GM12878 (cell line): Measurements from ENCODE around the gene TRIM43B. TPM values are rescaled to one million over a fixed set of nuclear protein-coding genes. Genes with fewer than 3 reads are reported as not detected.

Source experiments
- ATAC-seq: fragments of 200-7000 bp; cut with Tn5 transposase; 3 replicates; pipeline ENCODE4 v1.9.1; 2020; ENCODE audit warnings: mild to moderate bottlenecking, moderate library complexity
- BruUV-seq: library from RNA; stranded (reverse); fragments of 400-500 nt; replicated peaks from 2 replicates; lab custom pipeline; 2021; lab: Mats Ljungman, UMichigan
- CTCF ChIA-PET: fragments of 300-600 bp; sonication (Branson Sonifier 250); formaldehyde crosslinking; extraction: SDS; loops from one replicate; lab custom pipeline; 2021; ENCODE audit warnings: inconsistent platforms; lab: Yijun Ruan, JAX
- POLR2A ChIA-PET: fragments of 350-600 bp; formaldehyde crosslinking; extraction: SDS; loops from one replicate; lab custom pipeline; 2021; ENCODE audit warnings: inconsistent platforms; lab: Charles Lee
- RAD21 ChIA-PET: fragments of 300-600 bp; sonication (Branson Sonifier 250); formaldehyde crosslinking; loops from one replicate; lab custom pipeline; 2023; ENCODE audit warnings: antibody characterized with exemption; ENCODE audit not compliant: unreplicated experiment; lab: Charles Lee
- SMC1A ChIA-PET: fragments of 300-600 bp; sonication (Branson Sonifier 250); formaldehyde crosslinking; loops from one replicate; lab custom pipeline; 2023; ENCODE audit not compliant: unreplicated experiment, uncharacterized antibody; lab: Charles Lee
- DNase-seq: peaks from one replicate; pipeline ENCODE4 v3.0.0-alpha.2; 2011; ENCODE audit warnings: low read depth, low spot score
- FAIRE-seq: peaks from 3 replicates; lab custom pipeline; 2011; peaks lifted over from hg19 to GRCh38; lab: Jason Lieb, UNC
- H2AFZ ChIP-seq: 2 replicates; pipeline ENCODE4 v1.6.0; 2011; ENCODE audit warnings: low read depth, low read length, control low read depth; ENCODE audit not compliant: control insufficient read depth
- H3K27ac ChIP-seq: 2 replicates; pipeline ENCODE4 v1.5.1; 2011; ENCODE audit warnings: control low read depth; ENCODE audit not compliant: control insufficient read depth, insufficient read depth
- H3K27me3 ChIP-seq, 2 experiments: replicated peaks in 1 of 2; 2 replicates each; pipeline versions ENCODE4 v1.6.0 to v1.6.1; 2011; ENCODE audit warnings: low read length in 1 of 2; ENCODE audit not compliant: control insufficient read depth in 2 of 2, insufficient read depth in 2 of 2
- H3K36me3 ChIP-seq, 2 experiments: 2 replicates each; pipeline ENCODE4 v1.5.1; 2011; ENCODE audit warnings: low read length in 1 of 2; ENCODE audit not compliant: control insufficient read depth in 2 of 2, insufficient read depth in 2 of 2
- H3K4me1 ChIP-seq: 2 replicates; pipeline ENCODE4 v1.6.1; 2011; ENCODE audit warnings: mild to moderate bottlenecking, low read length, moderate library complexity, mixed read lengths; ENCODE audit not compliant: control insufficient read depth, insufficient read depth
- H3K4me2 ChIP-seq: 2 replicates; pipeline ENCODE4 v1.6.0; 2011; ENCODE audit warnings: control low read depth; ENCODE audit not compliant: control insufficient read depth, insufficient read depth
- H3K4me3 ChIP-seq: fragments of 200-600 bp; sonication (generic); 2 replicates; pipeline ENCODE4 v1.5.1; 2016
- H3K79me2 ChIP-seq: 2 replicates; pipeline ENCODE4 v1.6.0; 2011; ENCODE audit warnings: low read length; ENCODE audit not compliant: control insufficient read depth, insufficient read depth
- H3K9ac ChIP-seq: 2 replicates; pipeline ENCODE4 v1.8.0; 2011; ENCODE audit warnings: low read length, control low read depth, mixed read lengths; ENCODE audit not compliant: control insufficient read depth, insufficient read depth
- H3K9me3 ChIP-seq: replicated peaks from 3 replicates; pipeline ENCODE4 v1.5.1; 2011; ENCODE audit warnings: mild to moderate bottlenecking, low read length; ENCODE audit not compliant: control insufficient read depth, insufficient read depth
- H4K20me1 ChIP-seq: 2 replicates; pipeline ENCODE4 v1.6.0; 2011; ENCODE audit not compliant: control insufficient read depth, insufficient read depth
- ATF7 ChIP-seq: fragments of 450-650 bp; IDR thresholded peaks from 2 replicates; pipeline ENCODE4 v1.6.1; 2016; ENCODE audit warnings: low read depth, mild to moderate bottlenecking
- BACH1 ChIP-seq: fragments of 450-650 bp; IDR thresholded peaks from 2 replicates; pipeline ENCODE4 v1.6.1; 2017; ENCODE audit warnings: mild to moderate bottlenecking, borderline replicate concordance
- EED ChIP-seq: sonication (generic); IDR thresholded peaks from 2 replicates; pipeline ENCODE4 v1.6.1; 2016; ENCODE audit warnings: antibody characterized with exemption, low read depth
- ETV6 ChIP-seq, 2 experiments: fragments of 450-650 bp in 1 of 2; IDR thresholded peaks in 1 of 2; conservative IDR thresholded peaks in 1 of 2; 2 replicates each; pipeline ENCODE4 v1.6.1; 2014; ENCODE audit warnings: antibody characterized with exemption in 1 of 2, borderline replicate concordance in 1 of 2, low read depth in 1 of 2, mild to moderate bottlenecking in 1 of 2, moderate library complexity in 1 of 2
- GABPA ChIP-seq: IDR thresholded peaks from 2 replicates; pipeline ENCODE4 v1.6.1; 2014; ENCODE audit warnings: antibody characterized with exemption, low read depth, mild to moderate bottlenecking, inconsistent platforms
- LARP7 ChIP-seq: fragments of 450-650 bp; IDR thresholded peaks from 2 replicates; pipeline ENCODE4 v1.6.1; 2017; ENCODE audit warnings: mild to moderate bottlenecking
- PAX5 ChIP-seq: IDR thresholded peaks from 2 replicates; pipeline ENCODE4 v1.6.1; 2011; ENCODE audit warnings: low read depth, low read length, borderline replicate concordance
- POLR2A ChIP-seq: IDR thresholded peaks from 2 replicates; pipeline ENCODE4 v1.6.1; 2011; ENCODE audit warnings: low read depth, mild to moderate bottlenecking, low read length
- SMAD5 ChIP-seq: IDR thresholded peaks from 2 replicates; pipeline ENCODE4 v1.6.1; 2016; ENCODE audit warnings: antibody characterized with exemption, low read depth
- SRF ChIP-seq, 2 experiments: IDR thresholded peaks; 2 replicates each; pipeline ENCODE4 v1.6.1; 2011; ENCODE audit warnings: low read depth in 2 of 2, low read length in 2 of 2, mild to moderate bottlenecking in 1 of 2, moderate library complexity in 1 of 2
- STAT1 ChIP-seq: fragments of 450-650 bp; conservative IDR thresholded peaks from 2 replicates; pipeline ENCODE4 v1.6.1; 2014; ENCODE audit warnings: antibody characterized with exemption, mild to moderate bottlenecking
- TCF3 ChIP-seq: IDR thresholded peaks from 2 replicates; pipeline ENCODE4 v1.6.1; 2012; ENCODE audit warnings: low read depth, mild to moderate bottlenecking, low read length, borderline replicate concordance; ENCODE audit not compliant: insufficient read depth
- WGBS: methylation state at CpG from one replicate; pipeline ENCODE4 v1.1.6; 2016; ENCODE audit warnings: low lambda C conversion rate; ENCODE audit not compliant: insufficient replicate concordance, insufficient coverage; ENCODE audit errors: missing lambda C conversion rate; 5-methylcytosine and 5-hydroxymethylcytosine counted together
- in situ Hi-C: fragments of 300-500 bp; cut with MboI; formaldehyde crosslinking; loops from 9 replicates; pipeline ENCODE4 v1.14.3; 2018; ENCODE audit warnings: mixed read lengths
- intact Hi-C: fragments of 100-400 bp; cut with micrococcal nuclease; formaldehyde crosslinking; loops from one replicate; pipeline ENCODE4 v1.14.2; 2022; ENCODE audit not compliant: unreplicated experiment
- polyA plus RNA-seq, 11 experiments: library from polyadenylated mRNA; depleted of rRNA in 4 of 11; unstranded in 6 of 11; stranded (reverse) in 5 of 11; fragments of >200 nt; fragmentation: Nextera tagmentation in 4 of 11; fragmentation: Illumina TruSeq in 1 of 11; extraction: Ambion mirVana in 4 of 11; extraction: Trizol in 1 of 11; gene quantifications; 1 replicate in 1 of 11; 2 replicates in 10 of 11; pipeline versions ENCODE4 v1.2.1 to v1.2.3, GENCODE V29; 2011 to 2016; ENCODE audit warnings: inconsistent platforms in 2 of 11, missing spikeins in 2 of 11, low read depth in 1 of 11
- total RNA-seq, 4 experiments: library from RNA; depleted of rRNA in 3 of 4; stranded (reverse); fragments of >200 nt in 3 of 4; fragmentation: Illumina TruSeq in 1 of 4; extraction: Trizol in 1 of 4; gene quantifications; 2 replicates each; pipeline versions ENCODE4 v1.2.1 to v1.2.3, GENCODE V29; 2013 to 2021
- TF ChIP-seq, protein P1 (sequence below): fragments of 450-650 bp; IDR thresholded peaks from 2 replicates; pipeline ENCODE4 v1.6.1; 2016; ENCODE audit warnings: mild to moderate bottlenecking, moderate library complexity, borderline replicate concordance
- TF ChIP-seq, protein P2 (sequence below), 3 experiments: IDR thresholded peaks in 2 of 3; conservative IDR thresholded peaks in 1 of 3; 2 replicates each; pipeline ENCODE4 v1.5.1; 2011; ENCODE audit warnings: low read depth in 3 of 3, low read length in 3 of 3, mild to moderate bottlenecking in 3 of 3, control low read depth in 2 of 3, moderate library complexity in 2 of 3, inconsistent platforms in 1 of 3, mixed read lengths in 1 of 3; ENCODE audit not compliant: control insufficient read depth in 2 of 3, insufficient read depth in 1 of 3; ENCODE audit errors: extremely low read depth in 1 of 3

The TRIM43B gene
- total and polyA plus RNA-seq, 10 of the 15 experiments (the other 5 are each of a cell fraction or from before 2014, with no cell fraction given), result 0.05 TPM; not detected in 9

GRCh38 chr2:95526360-95527341 is 42.1 kb upstream of the TRIM43B start:
- Histone ChIP-seq H3K27me3 (no peaks in the 10 kb centered on the region), H3K27ac (peak overlapping the region; percentile 80), H3K4me2 (peak overlapping the region; percentile 82), H3K79me2 (peaks cover 46% of the 10 kb centered on the region), H4K20me1 (no peaks in the 10 kb centered on the region), H3K9ac (peak overlapping the region; percentile 79), H3K4me3 (peak overlapping the region; percentile 91), H3K36me3 (peaks cover 0 to 2% of the 10 kb centered on the region in 2 experiments; a peak in 1 of 4 replicates), H3K4me1 (peaks cover 15% of the 10 kb centered on the region), H2AFZ (peak overlapping the region; percentile 86), H3K9me3 (no peaks in the 10 kb centered on the region)
- ChIA-PET RAD21 (interaction anchor here (0.5 kb wide), 1 partner anchor 735 kb away, joined by 5 read pairs; no protein-coding TSS in a partner anchor), POLR2A (interaction anchor here (0.9 kb wide), 1 partner anchor 18 kb away, joined by 3 read pairs; no protein-coding TSS in a partner anchor), CTCF (interaction anchor here (0.8 to 1.0 kb wide), 2 partner anchors 13 to 26 kb away, joined by 3 to 4 read pairs; no protein-coding TSS in a partner anchor), SMC1A (interaction anchor here (1.2 to 1.5 kb wide), 2 partner anchors 10 to 125 kb away, joined by 3 to 4 read pairs; partner anchors contain the start of gene FAHD2A)
- FAIRE-seq (no peak), DNase-seq (peak; percentile 20), ATAC-seq (peak; percentile 87)
- BruUV-seq, result no TSS peak
- in situ Hi-C loops (no loop called here), intact Hi-C loops (no loop called here)
- 1% methylated on average over 79 of the region's 84 CpGs for WGBS
- TF ChIP-seq BACH1, result no peak
- TF ChIP-seq ATF7, result no peak
- peak; percentile 74 for TF ChIP-seq LARP7
- TF ChIP-seq ETV6 (conservative IDR thresholded peaks at IDR 0.05 in 1 of 2, IDR thresholded peaks at IDR 0.05 in 1 of 2; ENCODE audit: borderline replicate concordance in 1 of 2, low read depth in 1 of 2), result peak in 1 of 2 experiments; percentile 62; a peak in 2 of 4 replicates
- TF ChIP-seq SRF (IDR thresholded peaks at IDR 0.05; ENCODE audit: low read depth in 2 of 2, low read length in 2 of 2), result 0 out of 4 replicates have a peak, but pooled peaks of 1 of the 2 experiments have one; percentile 18
- TF ChIP-seq, protein P1, sequence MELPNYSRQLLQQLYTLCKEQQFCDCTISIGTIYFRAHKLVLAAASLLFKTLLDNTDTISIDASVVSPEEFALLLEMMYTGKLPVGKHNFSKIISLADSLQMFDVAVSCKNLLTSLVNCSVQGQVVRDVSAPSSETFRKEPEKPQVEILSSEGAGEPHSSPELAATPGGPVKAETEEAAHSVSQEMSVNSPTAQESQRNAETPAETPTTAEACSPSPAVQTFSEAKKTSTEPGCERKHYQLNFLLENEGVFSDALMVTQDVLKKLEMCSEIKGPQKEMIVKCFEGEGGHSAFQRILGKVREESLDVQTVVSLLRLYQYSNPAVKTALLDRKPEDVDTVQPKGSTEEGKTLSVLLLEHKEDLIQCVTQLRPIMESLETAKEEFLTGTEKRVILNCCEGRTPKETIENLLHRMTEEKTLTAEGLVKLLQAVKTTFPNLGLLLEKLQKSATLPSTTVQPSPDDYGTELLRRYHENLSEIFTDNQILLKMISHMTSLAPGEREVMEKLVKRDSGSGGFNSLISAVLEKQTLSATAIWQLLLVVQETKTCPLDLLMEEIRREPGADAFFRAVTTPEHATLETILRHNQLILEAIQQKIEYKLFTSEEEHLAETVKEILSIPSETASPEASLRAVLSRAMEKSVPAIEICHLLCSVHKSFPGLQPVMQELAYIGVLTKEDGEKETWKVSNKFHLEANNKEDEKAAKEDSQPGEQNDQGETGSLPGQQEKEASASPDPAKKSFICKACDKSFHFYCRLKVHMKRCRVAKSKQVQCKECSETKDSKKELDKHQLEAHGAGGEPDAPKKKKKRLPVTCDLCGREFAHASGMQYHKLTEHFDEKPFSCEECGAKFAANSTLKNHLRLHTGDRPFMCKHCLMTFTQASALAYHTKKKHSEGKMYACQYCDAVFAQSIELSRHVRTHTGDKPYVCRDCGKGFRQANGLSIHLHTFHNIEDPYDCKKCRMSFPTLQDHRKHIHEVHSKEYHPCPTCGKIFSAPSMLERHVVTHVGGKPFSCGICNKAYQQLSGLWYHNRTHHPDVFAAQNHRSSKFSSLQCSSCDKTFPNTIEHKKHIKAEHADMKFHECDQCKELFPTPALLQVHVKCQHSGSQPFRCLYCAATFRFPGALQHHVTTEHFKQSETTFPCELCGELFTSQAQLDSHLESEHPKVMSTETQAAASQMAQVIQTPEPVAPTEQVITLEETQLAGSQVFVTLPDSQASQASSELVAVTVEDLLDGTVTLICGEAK, result peak; percentile 67; the same call in 1 of the 2 replicates
- peak; percentile 76 for TF ChIP-seq GABPA
- TF ChIP-seq, protein P2, sequence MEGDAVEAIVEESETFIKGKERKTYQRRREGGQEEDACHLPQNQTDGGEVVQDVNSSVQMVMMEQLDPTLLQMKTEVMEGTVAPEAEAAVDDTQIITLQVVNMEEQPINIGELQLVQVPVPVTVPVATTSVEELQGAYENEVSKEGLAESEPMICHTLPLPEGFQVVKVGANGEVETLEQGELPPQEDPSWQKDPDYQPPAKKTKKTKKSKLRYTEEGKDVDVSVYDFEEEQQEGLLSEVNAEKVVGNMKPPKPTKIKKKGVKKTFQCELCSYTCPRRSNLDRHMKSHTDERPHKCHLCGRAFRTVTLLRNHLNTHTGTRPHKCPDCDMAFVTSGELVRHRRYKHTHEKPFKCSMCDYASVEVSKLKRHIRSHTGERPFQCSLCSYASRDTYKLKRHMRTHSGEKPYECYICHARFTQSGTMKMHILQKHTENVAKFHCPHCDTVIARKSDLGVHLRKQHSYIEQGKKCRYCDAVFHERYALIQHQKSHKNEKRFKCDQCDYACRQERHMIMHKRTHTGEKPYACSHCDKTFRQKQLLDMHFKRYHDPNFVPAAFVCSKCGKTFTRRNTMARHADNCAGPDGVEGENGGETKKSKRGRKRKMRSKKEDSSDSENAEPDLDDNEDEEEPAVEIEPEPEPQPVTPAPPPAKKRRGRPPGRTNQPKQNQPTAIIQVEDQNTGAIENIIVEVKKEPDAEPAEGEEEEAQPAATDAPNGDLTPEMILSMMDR (IDR thresholded peaks at IDR 0.05 in 2 of 3, conservative IDR thresholded peaks at IDR 0.05 in 1 of 3; ENCODE audit: control insufficient read depth in 2 of 3, extremely low read depth in 1 of 3, insufficient read depth in 1 of 3, low read depth in 3 of 3, low read length in 3 of 3), result peak in 2 of 3 experiments; percentile 34 to 51; a peak in 4 of 6 replicates
- 0 out of 2 replicates have a peak, but pooled peaks have one; percentile 13 for TF ChIP-seq EED
- TF ChIP-seq STAT1, result no peak
- peak; percentile 45 for TF ChIP-seq SMAD5
- 0 out of 2 replicates have a peak, but pooled peaks have one; percentile 27 for TF ChIP-seq TCF3
- peak; percentile 78 for TF ChIP-seq POLR2A
- no peak for TF ChIP-seq PAX5
